ENCODE measurements around the gene GRIK4. TPM values are rescaled to one million over a fixed set of nuclear protein-coding genes. Genes with fewer than 3 reads are reported as not detected.
"Not testable (repeated sequence)": the region's sequence is repeated elsewhere in the genome, so short reads cannot be mapped to it uniquely, and the experiment has no call there.

GRIK4 gene
- total and polyA plus RNA-seq, 2 donors (not counting 3 experiments of a cell fraction or from before 2014, with no cell fraction given): 0.81 to 1.6 TPM

DNA sequence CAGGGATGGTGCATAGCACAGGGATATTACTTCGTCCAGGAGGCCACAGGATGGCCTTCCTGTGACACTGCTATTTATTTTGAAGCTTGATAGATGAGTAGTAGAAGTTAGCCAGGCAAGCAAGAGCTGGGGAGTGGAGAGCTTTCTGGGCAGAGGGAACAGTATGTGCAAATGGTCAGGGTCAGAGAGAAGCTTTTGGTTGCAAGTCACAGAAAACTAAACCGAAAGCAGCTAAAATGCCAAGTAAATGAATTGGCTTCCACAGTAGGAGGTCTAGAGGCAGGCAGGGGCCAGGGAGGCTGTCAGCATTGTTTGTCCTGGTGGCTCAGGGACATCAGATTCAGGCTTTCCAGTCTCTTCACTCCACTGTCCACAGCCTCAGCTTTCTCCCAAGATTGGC, 247.5 kb downstream of the GRIK4 start:
- TF ChIP-seq FOS (IDR thresholded peaks at IDR 0.05; ENCODE audit: borderline replicate concordance, insufficient read depth, low read length): no peak
- TF ChIP-seq EZH2 (IDR thresholded peaks at IDR 0.05; ENCODE audit: borderline replicate concordance, low read depth, low read length, severe bottlenecking): no peak
- TF ChIP-seq POLR2AphosphoS5 (IDR thresholded peaks at IDR 0.05; ENCODE audit: insufficient read depth, low read depth, low read length): no peak
- no peak for TF ChIP-seq CTCF (IDR thresholded peaks at IDR 0.05; ENCODE audit: extremely low read depth in 1 of 2, insufficient read depth in 1 of 2, low read depth in 1 of 2, low read length in 2 of 2)
- no peak for TF ChIP-seq GATA2 (IDR thresholded peaks at IDR 0.05; ENCODE audit: insufficient read depth, insufficient read length, low read depth, low read length)
- no peak for TF ChIP-seq JUN (IDR thresholded peaks at IDR 0.05; ENCODE audit: borderline replicate concordance, insufficient read depth, insufficient read length, low read depth)
- no peak for TF ChIP-seq MAX (IDR thresholded peaks at IDR 0.05; ENCODE audit: insufficient read depth, insufficient read length)
- no peak for TF ChIP-seq MYC (IDR thresholded peaks at IDR 0.05; ENCODE audit: low read depth, low read length)
- TF ChIP-seq POLR2A (IDR thresholded peaks at IDR 0.05; ENCODE audit: low read depth, low read length): no peak
- Histone ChIP-seq H3K4me2 (ENCODE audit: insufficient read depth, low read length) (no peak overlapping the region), H3K4me1 (ENCODE audit: control insufficient read depth, extremely low read depth, insufficient read depth, low read length) (no peaks in the 10 kb centered on the region), H3K9me3 (replicated peaks; ENCODE audit: control insufficient read depth, insufficient read depth, low read length) (no peaks in the 10 kb centered on the region), H3K9me1 (replicated peaks; ENCODE audit: control insufficient read depth, extremely low read depth, insufficient read depth, low read length) (no peaks in the 10 kb centered on the region), H2AFZ (ENCODE audit: low read depth, low read length) (no peak overlapping the region), H3K36me3 (ENCODE audit: control insufficient read depth in 2 of 2, extremely low read depth in 1 of 2, insufficient read depth in 2 of 2, low read length in 2 of 2) (no peaks in the 10 kb centered on the region), H3K27ac (ENCODE audit: insufficient read depth, low read depth, low read length) (no peak overlapping the region), H3K4me3 (replicated peaks in 1 of 3; ENCODE audit: insufficient read depth in 1 of 3, low read depth in 1 of 3, low read length in 3 of 3) (no peak overlapping the region), H3K9ac (replicated peaks; ENCODE audit: extremely low read depth, insufficient read depth, low read length) (no peak overlapping the region), H3K27me3 (ENCODE audit: control insufficient read depth in 2 of 2, insufficient read depth in 2 of 2, low read length in 2 of 2) (no peaks in the 10 kb centered on the region), H3K79me2 (ENCODE audit: control insufficient read depth, insufficient read depth, low read length) (no peaks in the 10 kb centered on the region), H4K20me1 (replicated peaks; ENCODE audit: control insufficient read depth, extremely low read depth, insufficient read depth, low read length) (no peaks in the 10 kb centered on the region)
- no peak for DNase-seq (ENCODE audit: low read depth, low spot score)
- FAIRE-seq: no peak
- ChIA-PET POLR2A (no interaction called here), CTCF (interaction anchor here (1.0 to 1.2 kb wide), 2 partner anchors 11 to 42 kb away, joined by 3 to 4 read pairs; no protein-coding TSS in a partner anchor)
- BruUV-seq (replicated peaks): no TSS peak
- dilution Hi-C loops (cut with MboI; ENCODE audit: extremely low pct_ligation_motif_present, low sequenced_read_pairs) (no loop called here), intact Hi-C loops (cut with micrococcal nuclease) (loop anchor here (10.0 kb wide), 1 partner anchor 166 kb away; no protein-coding TSS in a partner anchor)

GRCh38 chr11:120765710-120766109, 254.2 kb downstream of the GRIK4 start:
- dilution Hi-C loops (cut with MboI; ENCODE audit: extremely low pct_ligation_motif_present, low sequenced_read_pairs); POLR2A ChIA-PET: not testable (repeated sequence)

More at GRCh38 chr11:120765710-120766109, 254.2 kb downstream of the GRIK4 start:
- H4K20me1 ChIP-seq (replicated peaks; ENCODE audit: control insufficient read depth, extremely low read depth, insufficient read depth, low read length); CTCF ChIA-PET; H3K9me1 ChIP-seq (replicated peaks; ENCODE audit: control insufficient read depth, extremely low read depth, insufficient read depth, low read length); H3K36me3 ChIP-seq (ENCODE audit: control insufficient read depth in 2 of 2, extremely low read depth in 1 of 2, insufficient read depth in 2 of 2, low read length in 2 of 2); H3K4me1 ChIP-seq (ENCODE audit: control insufficient read depth, extremely low read depth, insufficient read depth, low read length); H3K4me2 ChIP-seq (ENCODE audit: insufficient read depth, low read length); H3K27me3 ChIP-seq (ENCODE audit: control insufficient read depth in 2 of 2, insufficient read depth in 2 of 2, low read length in 2 of 2); FAIRE-seq; H2AFZ ChIP-seq (ENCODE audit: low read depth, low read length); DNase-seq (ENCODE audit: low read depth, low spot score); BruUV-seq (replicated peaks); H3K79me2 ChIP-seq (ENCODE audit: control insufficient read depth, insufficient read depth, low read length); H3K4me3 ChIP-seq (replicated peaks in 1 of 3; ENCODE audit: insufficient read depth in 1 of 3, low read depth in 1 of 3, low read length in 3 of 3); intact Hi-C loops (cut with micrococcal nuclease); H3K27ac ChIP-seq (ENCODE audit: insufficient read depth, low read depth, low read length); H3K9ac ChIP-seq (replicated peaks; ENCODE audit: extremely low read depth, insufficient read depth, low read length); H3K9me3 ChIP-seq (replicated peaks; ENCODE audit: control insufficient read depth, insufficient read depth, low read length): not testable (repeated sequence)
